Measurements from ENCODE around the gene CTNND2. TPM values are rescaled to one million over a fixed set of nuclear protein-coding genes. Genes with fewer than 3 reads are reported as not detected.

The CTNND2 gene
- polyA plus RNA-seq, 1 experiment: not detected

- Histone ChIP-seq H3K27ac (ENCODE audit: low read depth, low read length) (no peak overlapping the region), H3K4me3 (ENCODE audit: low read depth, low read length) (no peak overlapping the region), H3K27me3 (ENCODE audit: control insufficient read depth, insufficient read depth, low read length) (no peaks in the 10 kb centered on the region), H3K9me3 (ENCODE audit: control insufficient read depth, insufficient read depth, low read length) (peaks cover 9% of the 10 kb centered on the region)
- no peak for DNase-seq (ENCODE audit: low read depth, low spot score)
- no peak for TF ChIP-seq CTCF (IDR thresholded peaks at IDR 0.05; ENCODE audit: low read depth, low read length)
- POLR2A ChIA-PET: no interaction called here
- CTCF ChIA-PET: no interaction called here
Observed at GRCh38 chr5:11785771-11786352, 118.4 kb downstream of the CTNND2 start.

GRCh38 chr5:11780641-11781345, 123.5 kb downstream of the CTNND2 start:
- Histone ChIP-seq H3K27ac (ENCODE audit: low read depth, low read length) (no peak overlapping the region), H3K9me3 (ENCODE audit: control insufficient read depth, insufficient read depth, low read length) (peaks cover 20% of the 10 kb centered on the region), H3K4me3 (ENCODE audit: low read depth, low read length) (no peak overlapping the region), H3K27me3 (ENCODE audit: control insufficient read depth, insufficient read depth, low read length) (no peaks in the 10 kb centered on the region)
- ChIA-PET POLR2A (no interaction called here), CTCF (no interaction called here)
- no peak for DNase-seq (ENCODE audit: low read depth, low spot score)
- TF ChIP-seq CTCF (IDR thresholded peaks at IDR 0.05; ENCODE audit: low read depth, low read length): no peak

GRCh38 chr5:11777096-11777495, 127.2 kb downstream of the CTNND2 start:
- POLR2A ChIA-PET: no interaction called here
- no peak for DNase-seq (ENCODE audit: low read depth, low spot score)
- CTCF ChIA-PET: no interaction called here
- Histone ChIP-seq H3K27me3 (ENCODE audit: control insufficient read depth, insufficient read depth, low read length) (no peaks in the 10 kb centered on the region), H3K4me3 (ENCODE audit: low read depth, low read length) (no peak overlapping the region), H3K27ac (ENCODE audit: low read depth, low read length) (no peak overlapping the region), H3K9me3 (ENCODE audit: control insufficient read depth, insufficient read depth, low read length) (peaks cover 14% of the 10 kb centered on the region; the same call in 1 of the 2 replicates)
- TF ChIP-seq CTCF (IDR thresholded peaks at IDR 0.05; ENCODE audit: low read depth, low read length): no peak

GRCh38 chr5:11770310-11770709, 133.9 kb downstream of the CTNND2 start:
- Histone ChIP-seq H3K4me3 (ENCODE audit: low read depth, low read length) (no peak overlapping the region), H3K27ac (ENCODE audit: low read depth, low read length) (no peak overlapping the region), H3K27me3 (ENCODE audit: control insufficient read depth, insufficient read depth, low read length) (no peaks in the 10 kb centered on the region), H3K9me3 (ENCODE audit: control insufficient read depth, insufficient read depth, low read length) (peaks cover 6% of the 10 kb centered on the region; the same call in 1 of the 2 replicates)
- no peak for DNase-seq (ENCODE audit: low read depth, low spot score)
- ChIA-PET CTCF (no interaction called here), POLR2A (no interaction called here)
- no peak for TF ChIP-seq CTCF (IDR thresholded peaks at IDR 0.05; ENCODE audit: low read depth, low read length)

- H3K9me3 ChIP-seq (ENCODE audit: control insufficient read depth, insufficient read depth, low read length): peaks cover 11% of the 10 kb centered on the region
- CTCF ChIA-PET: no interaction called here
- POLR2A ChIA-PET: no interaction called here
- H3K27me3 ChIP-seq (ENCODE audit: control insufficient read depth, insufficient read depth, low read length): no peaks in the 10 kb centered on the region
- no peak overlapping the region for H3K27ac ChIP-seq (ENCODE audit: low read depth, low read length)
- H3K4me3 ChIP-seq (ENCODE audit: low read depth, low read length): no peak overlapping the region
- no peak for TF ChIP-seq CTCF (IDR thresholded peaks at IDR 0.05; ENCODE audit: low read depth, low read length)
- DNase-seq (ENCODE audit: low read depth, low spot score): no peak
Observed at GRCh38 chr5:11760934-11761603, 143.2 kb downstream of the CTNND2 start.
